ENCODE measurements around the gene MCM5.

Gene MCM5

GRCh38 chr22:35399678-35400500, at the start of gene MCM5:
Gene MCM5 (plus strand): TSS chr22:35400140. CDS start chr22:35400439, 299 bp downstream.
- ChIA-PET CTCF (no interaction called here), POLR2A (no interaction called here)
- H3K4me3 ChIP-seq (ENCODE audit: low read depth, low read length): peak within 1 kb of the TSS; percentile 89
- TF ChIP-seq CTCF (IDR thresholded peaks at IDR 0.05; ENCODE audit: insufficient read depth, low read length, missing control alignments): no peak
- peak; percentile 72 for DNase-seq (ENCODE audit: low read depth, low spot score)

GRCh38 chr22:35350539-35351503, 49.1 kb upstream of the MCM5 start:
- CTCF ChIA-PET: interaction anchor here (0.6 to 5.8 kb wide), 41 partner anchors 9 to 785 kb away, joined by 3 to 53 read pairs (median 5); partner anchors contain the start of genes HMOX1 and MB
- peak overlapping the region; percentile 69 for H3K4me3 ChIP-seq (ENCODE audit: low read depth, low read length)
- peak; percentile 56 for DNase-seq (ENCODE audit: low read depth, low spot score)
- TF ChIP-seq CTCF (IDR thresholded peaks at IDR 0.05; ENCODE audit: insufficient read depth, low read length, missing control alignments): peak; percentile 87
- POLR2A ChIA-PET: interaction anchor here (0.6 to 1.0 kb wide), 3 partner anchors 20 to 51 kb away, joined by 3 to 7 read pairs (median 3); partner anchors contain the start of gene TOM1

- ChIA-PET POLR2A (interaction anchor here (1.5 kb wide), 1 partner anchor 24 kb away, joined by 3 read pairs; no protein-coding TSS in a partner anchor), CTCF (interaction anchor here (1.1 to 4.5 kb wide), 5 partner anchors 10 to 285 kb away, joined by 3 to 45 read pairs (median 5); no protein-coding TSS in a partner anchor)
- peak; percentile 6 for TF ChIP-seq CTCF (IDR thresholded peaks at IDR 0.05; ENCODE audit: insufficient read depth, low read length, missing control alignments)
- no peak for DNase-seq (ENCODE audit: low read depth, low spot score)
- H3K4me3 ChIP-seq (ENCODE audit: low read depth, low read length): no peak overlapping the region
Measured at GRCh38 chr22:35352214-35353111, 47.5 kb upstream of the MCM5 start.

GRCh38 chr22:35353318-35353717, 46.6 kb upstream of the MCM5 start:
- CTCF ChIA-PET: interaction anchor here (1.1 to 4.5 kb wide), 5 partner anchors 9 to 271 kb away, joined by 3 to 45 read pairs (median 5); no protein-coding TSS in a partner anchor
- DNase-seq (ENCODE audit: low read depth, low spot score): no peak
- POLR2A ChIA-PET: interaction anchor here (1.5 kb wide), 1 partner anchor 23 kb away, joined by 3 read pairs; no protein-coding TSS in a partner anchor
- no peak overlapping the region for H3K4me3 ChIP-seq (ENCODE audit: low read depth, low read length)
- no peak for TF ChIP-seq CTCF (IDR thresholded peaks at IDR 0.05; ENCODE audit: insufficient read depth, low read length, missing control alignments)

- DNase-seq (ENCODE audit: low read depth, low spot score): no peak
- ChIA-PET POLR2A (interaction anchor here (1.5 kb wide), 1 partner anchor 22 kb away, joined by 3 read pairs; no protein-coding TSS in a partner anchor), CTCF (interaction anchor here (1.4 to 4.5 kb wide), 3 partner anchors 8 to 267 kb away, joined by 3 to 45 read pairs (median 5); no protein-coding TSS in a partner anchor)
- no peak for TF ChIP-seq CTCF (IDR thresholded peaks at IDR 0.05; ENCODE audit: insufficient read depth, low read length, missing control alignments)
- H3K4me3 ChIP-seq (ENCODE audit: low read depth, low read length): no peak overlapping the region
Measured at GRCh38 chr22:35354068-35354467, 45.9 kb upstream of the MCM5 start.

Measured in AG04449 (cell line).